Suprapubic skin (tissue), 4 donors: Measurements from ENCODE around the gene CD274. TPM values are rescaled to one million over a fixed set of nuclear protein-coding genes. Genes with fewer than 3 reads are reported as not detected.

Experiments used
- DNase-seq, 2 donors: peaks; one replicate each; pipeline ENCODE4 v3.0.0-alpha.2; 2019; ENCODE audit warnings: low spot score in 2 of 2
- H3K27ac ChIP-seq: fragments of 200-600 bp; sonication (generic); one replicate; pipeline ENCODE4 v1.5.1; 2019
- H3K27me3 ChIP-seq: fragments of 200-600 bp; sonication (generic); one replicate; pipeline ENCODE4 v1.5.1; 2019
- H3K36me3 ChIP-seq: fragments of 200-600 bp; sonication (generic); one replicate; pipeline ENCODE4 v1.5.1; 2019
- H3K4me1 ChIP-seq: fragments of 200-600 bp; sonication (generic); one replicate; pipeline ENCODE4 v1.5.1; 2019
- H3K4me3 ChIP-seq: fragments of 200-600 bp; sonication (generic); one replicate; pipeline ENCODE4 v1.5.1; 2019; ENCODE audit warnings: mild to moderate bottlenecking
- H3K9me3 ChIP-seq: fragments of 200-600 bp; sonication (generic); one replicate; pipeline ENCODE4 v1.5.1; 2019
- CTCF ChIP-seq, 2 donors: fragments of 200-600 bp in 1 of 2; fragments of 450-650 bp in 1 of 2; sonication (generic) in 1 of 2; IDR thresholded peaks; one replicate each; pipeline ENCODE4 v1.5.1; 2016 to 2019; ENCODE audit warnings: antibody characterized with exemption in 2 of 2, mild to moderate bottlenecking in 1 of 2, moderate library complexity in 1 of 2
- EP300 ChIP-seq: sonication (generic); formaldehyde crosslinking; IDR thresholded peaks from one replicate; pipeline ENCODE4 v1.6.1; 2017; ENCODE audit warnings: antibody characterized with exemption
- POLR2A ChIP-seq, 2 donors: fragments of 450-650 bp; IDR thresholded peaks; one replicate each; pipeline ENCODE4 v1.6.1; 2017; ENCODE audit warnings: antibody characterized with exemption in 2 of 2, mild to moderate bottlenecking in 2 of 2, moderate library complexity in 2 of 2
- POLR2AphosphoS5 ChIP-seq, 3 donors: sonication (generic); formaldehyde crosslinking; IDR thresholded peaks; one replicate each; pipeline ENCODE4 v1.6.1; 2017; ENCODE audit warnings: antibody characterized with exemption in 3 of 3
- WGBS: methylation state at CpG from one replicate; pipeline ENCODE4 v1.1.5; 2018; 5-methylcytosine and 5-hydroxymethylcytosine counted together
- total RNA-seq, 4 donors: library from RNA; depleted of rRNA; stranded (reverse); fragments of >200 nt; gene quantifications; one replicate each; pipeline ENCODE4 v1.1.0, GENCODE V29; 2016

CD274 gene
- total RNA-seq, 4 donors from 2014 or later = 0.15 to 1.6 (median 0.64) TPM; not detected in 1

GRCh38 chr9:5419987-5420386 is 30.4 kb upstream of the CD274 start:
- Histone ChIP-seq H3K4me1 (no peaks in the 10 kb centered on the region), H3K4me3 (no peak overlapping the region), H3K27ac (no peak overlapping the region), H3K36me3 (peaks cover 9% of the 10 kb centered on the region), H3K9me3 (no peaks in the 10 kb centered on the region), H3K27me3 (no peaks in the 10 kb centered on the region)
- TF ChIP-seq CTCF (IDR thresholded peaks at IDR 0.05) (no peak), POLR2A (IDR thresholded peaks at IDR 0.05) (no peak), POLR2AphosphoS5 (IDR thresholded peaks at IDR 0.05) (no peak), EP300 (no peak)
- no peak for DNase-seq

GRCh38 chr9:5421163-5421562 is 29.2 kb upstream of the CD274 start:
- no peak overlapping the region for H3K27ac ChIP-seq
- DNase-seq = no peak
- H3K4me1 ChIP-seq = no peaks in the 10 kb centered on the region
- H3K4me3 ChIP-seq = no peak overlapping the region
- WGBS = 91% methylated on average over 2 of the region's 2 CpGs
- H3K27me3 ChIP-seq = no peaks in the 10 kb centered on the region
- TF ChIP-seq POLR2AphosphoS5 (IDR thresholded peaks at IDR 0.05) = no peak
- TF ChIP-seq CTCF (IDR thresholded peaks at IDR 0.05) = no peak
- TF ChIP-seq EP300 = no peak
- TF ChIP-seq POLR2A (IDR thresholded peaks at IDR 0.05) = no peak
- peaks cover 9% of the 10 kb centered on the region for H3K36me3 ChIP-seq
- H3K9me3 ChIP-seq = no peaks in the 10 kb centered on the region

- Histone ChIP-seq H3K27ac (no peak overlapping the region), H3K9me3 (no peaks in the 10 kb centered on the region), H3K4me3 (no peak overlapping the region), H3K36me3 (peaks cover 12% of the 10 kb centered on the region), H3K27me3 (no peaks in the 10 kb centered on the region), H3K4me1 (no peaks in the 10 kb centered on the region)
- TF ChIP-seq EP300 (no peak), POLR2A (IDR thresholded peaks at IDR 0.05) (no peak), POLR2AphosphoS5 (IDR thresholded peaks at IDR 0.05) (no peak), CTCF (IDR thresholded peaks at IDR 0.05) (no peak)
- DNase-seq = no peak
- 92% methylated on average over 1 of the region's 1 CpG for WGBS
Measured at GRCh38 chr9:5422276-5422675, 28.1 kb upstream of the CD274 start.

- no peak for DNase-seq
- Histone ChIP-seq H3K27ac (no peak overlapping the region), H3K4me1 (no peaks in the 10 kb centered on the region), H3K27me3 (no peaks in the 10 kb centered on the region), H3K4me3 (no peak overlapping the region), H3K9me3 (no peaks in the 10 kb centered on the region), H3K36me3 (peaks cover 3% of the 10 kb centered on the region)
- WGBS = 66% methylated on average over 2 of the region's 2 CpGs
- TF ChIP-seq POLR2AphosphoS5 (IDR thresholded peaks at IDR 0.05) (no peak), POLR2A (IDR thresholded peaks at IDR 0.05) (no peak), EP300 (no peak), CTCF (IDR thresholded peaks at IDR 0.05) (no peak)
Measured at GRCh38 chr9:5425006-5425628, 25.2 kb upstream of the CD274 start.

- H3K9me3 ChIP-seq = no peaks in the 10 kb centered on the region
- H3K27me3 ChIP-seq = no peaks in the 10 kb centered on the region
- no peaks in the 10 kb centered on the region for H3K4me1 ChIP-seq
- H3K36me3 ChIP-seq = peaks cover 9% of the 10 kb centered on the region
- no peak for TF ChIP-seq POLR2A (IDR thresholded peaks at IDR 0.05)
- TF ChIP-seq EP300 = no peak
- TF ChIP-seq CTCF (IDR thresholded peaks at IDR 0.05) = no peak
- no peak for TF ChIP-seq POLR2AphosphoS5 (IDR thresholded peaks at IDR 0.05)
- no peak overlapping the region for H3K27ac ChIP-seq
- no peak overlapping the region for H3K4me3 ChIP-seq
- no peak for DNase-seq
Measured at GRCh38 chr9:5427005-5427404, 23.3 kb upstream of the CD274 start.
